Gastrocnemius medialis (tissue), 4 donors: ENCODE results near the gene SLC16A9.

Source experiments
- POLR2A ChIP-seq, 2 donors: fragments of 450-650 bp; IDR thresholded peaks; one replicate each; pipeline ENCODE4 v1.6.1; 2017; ENCODE audit warnings: antibody characterized with exemption in 2 of 2, mild to moderate bottlenecking in 2 of 2, moderate library complexity in 2 of 2
- TF ChIP-seq, protein P1 (sequence below), 5 experiments: fragments of 450-650 bp in 3 of 5; fragments of 200-600 bp in 2 of 5; sonication (generic) in 2 of 5; IDR thresholded peaks in 4 of 5; conservative IDR thresholded peaks in 1 of 5; 1 replicate in 4 of 5; 2 replicates in 1 of 5; pipeline ENCODE4 v1.5.1; 2016 to 2019; ENCODE audit warnings: antibody characterized with exemption in 5 of 5, mild to moderate bottlenecking in 3 of 5, moderate library complexity in 3 of 5

GRCh38 chr10:59692113-59692512, 17.5 kb downstream of the SLC16A9 start:
- TF ChIP-seq, protein P1, sequence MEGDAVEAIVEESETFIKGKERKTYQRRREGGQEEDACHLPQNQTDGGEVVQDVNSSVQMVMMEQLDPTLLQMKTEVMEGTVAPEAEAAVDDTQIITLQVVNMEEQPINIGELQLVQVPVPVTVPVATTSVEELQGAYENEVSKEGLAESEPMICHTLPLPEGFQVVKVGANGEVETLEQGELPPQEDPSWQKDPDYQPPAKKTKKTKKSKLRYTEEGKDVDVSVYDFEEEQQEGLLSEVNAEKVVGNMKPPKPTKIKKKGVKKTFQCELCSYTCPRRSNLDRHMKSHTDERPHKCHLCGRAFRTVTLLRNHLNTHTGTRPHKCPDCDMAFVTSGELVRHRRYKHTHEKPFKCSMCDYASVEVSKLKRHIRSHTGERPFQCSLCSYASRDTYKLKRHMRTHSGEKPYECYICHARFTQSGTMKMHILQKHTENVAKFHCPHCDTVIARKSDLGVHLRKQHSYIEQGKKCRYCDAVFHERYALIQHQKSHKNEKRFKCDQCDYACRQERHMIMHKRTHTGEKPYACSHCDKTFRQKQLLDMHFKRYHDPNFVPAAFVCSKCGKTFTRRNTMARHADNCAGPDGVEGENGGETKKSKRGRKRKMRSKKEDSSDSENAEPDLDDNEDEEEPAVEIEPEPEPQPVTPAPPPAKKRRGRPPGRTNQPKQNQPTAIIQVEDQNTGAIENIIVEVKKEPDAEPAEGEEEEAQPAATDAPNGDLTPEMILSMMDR (IDR thresholded peaks at IDR 0.05 in 4 of 5, conservative IDR thresholded peaks at IDR 0.05 in 1 of 5) = no peak
- no peak for TF ChIP-seq POLR2A (IDR thresholded peaks at IDR 0.05)
